Measurements from ENCODE around the gene SLC37A3.
A peak's percentile ranks its signal among the peaks of the same experiment; 100 is the strongest.

SLC37A3 gene

DNA sequence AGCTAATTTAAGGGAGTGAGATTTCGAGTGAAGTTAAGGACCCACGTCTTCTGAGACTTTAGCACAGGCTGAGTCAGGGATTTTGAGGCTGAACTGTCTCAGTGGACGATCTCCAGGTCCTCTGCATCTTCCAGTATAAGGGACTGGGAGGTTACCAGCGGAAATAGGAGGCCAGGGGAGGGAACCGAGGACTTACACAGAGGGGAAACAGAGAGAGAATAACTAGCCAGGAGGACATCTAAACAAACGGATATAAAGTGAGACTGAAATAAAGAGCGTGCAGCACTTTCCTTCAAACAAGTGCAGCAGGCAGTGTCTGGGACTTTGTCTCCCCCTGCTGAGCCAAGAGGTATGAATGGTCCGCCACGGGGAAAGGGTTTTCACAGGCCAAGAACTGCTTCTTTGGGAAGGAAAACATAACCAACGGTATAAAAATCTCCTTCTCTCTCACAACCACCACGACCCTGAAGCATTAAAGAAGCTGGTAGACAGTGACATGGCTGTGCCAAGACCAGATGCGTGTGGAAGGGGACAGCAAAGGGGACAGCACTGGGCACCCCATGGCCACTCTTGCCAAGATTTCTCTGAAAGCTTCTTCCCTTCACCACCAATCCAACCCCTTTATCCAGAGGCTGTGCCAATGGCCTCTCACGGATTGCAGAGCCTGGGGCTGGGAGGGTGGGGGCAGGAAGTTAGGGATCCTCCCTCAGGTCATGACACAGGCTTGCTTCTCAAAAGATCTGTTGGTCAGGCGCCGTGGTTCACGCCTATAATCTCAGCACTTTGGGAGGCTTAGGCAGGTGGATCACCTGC, 72.0 kb downstream of the SLC37A3 start:
- ATAC-seq, result peak; percentile 86

DNA sequence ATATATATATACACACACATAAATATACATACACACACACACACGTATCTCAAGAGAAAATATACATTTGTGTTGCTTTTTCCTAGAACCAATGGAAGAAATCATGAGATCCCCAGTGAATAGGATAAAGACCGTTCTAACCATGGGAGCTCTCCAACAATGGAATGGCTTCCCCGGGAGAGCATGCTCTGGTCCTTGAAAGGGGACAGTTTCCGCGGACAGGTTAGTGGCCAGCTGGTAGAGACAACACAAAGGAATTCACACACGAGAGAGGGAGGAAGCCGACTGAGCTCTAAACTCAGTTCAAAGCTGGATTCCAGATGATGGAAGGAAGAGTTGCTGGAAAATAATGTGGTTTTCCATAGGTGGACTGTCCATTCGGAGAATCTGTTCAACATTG, 72.7 kb downstream of the SLC37A3 start:
- TF ChIP-seq, protein P1, sequence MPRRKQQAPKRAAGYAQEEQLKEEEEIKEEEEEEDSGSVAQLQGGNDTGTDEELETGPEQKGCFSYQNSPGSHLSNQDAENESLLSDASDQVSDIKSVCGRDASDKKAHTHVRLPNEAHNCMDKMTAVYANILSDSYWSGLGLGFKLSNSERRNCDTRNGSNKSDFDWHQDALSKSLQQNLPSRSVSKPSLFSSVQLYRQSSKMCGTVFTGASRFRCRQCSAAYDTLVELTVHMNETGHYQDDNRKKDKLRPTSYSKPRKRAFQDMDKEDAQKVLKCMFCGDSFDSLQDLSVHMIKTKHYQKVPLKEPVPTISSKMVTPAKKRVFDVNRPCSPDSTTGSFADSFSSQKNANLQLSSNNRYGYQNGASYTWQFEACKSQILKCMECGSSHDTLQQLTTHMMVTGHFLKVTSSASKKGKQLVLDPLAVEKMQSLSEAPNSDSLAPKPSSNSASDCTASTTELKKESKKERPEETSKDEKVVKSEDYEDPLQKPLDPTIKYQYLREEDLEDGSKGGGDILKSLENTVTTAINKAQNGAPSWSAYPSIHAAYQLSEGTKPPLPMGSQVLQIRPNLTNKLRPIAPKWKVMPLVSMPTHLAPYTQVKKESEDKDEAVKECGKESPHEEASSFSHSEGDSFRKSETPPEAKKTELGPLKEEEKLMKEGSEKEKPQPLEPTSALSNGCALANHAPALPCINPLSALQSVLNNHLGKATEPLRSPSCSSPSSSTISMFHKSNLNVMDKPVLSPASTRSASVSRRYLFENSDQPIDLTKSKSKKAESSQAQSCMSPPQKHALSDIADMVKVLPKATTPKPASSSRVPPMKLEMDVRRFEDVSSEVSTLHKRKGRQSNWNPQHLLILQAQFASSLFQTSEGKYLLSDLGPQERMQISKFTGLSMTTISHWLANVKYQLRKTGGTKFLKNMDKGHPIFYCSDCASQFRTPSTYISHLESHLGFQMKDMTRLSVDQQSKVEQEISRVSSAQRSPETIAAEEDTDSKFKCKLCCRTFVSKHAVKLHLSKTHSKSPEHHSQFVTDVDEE (CRISPR knock-in tag; IDR thresholded peaks at IDR 0.05), result no peak
- TF ChIP-seq, protein P2, sequence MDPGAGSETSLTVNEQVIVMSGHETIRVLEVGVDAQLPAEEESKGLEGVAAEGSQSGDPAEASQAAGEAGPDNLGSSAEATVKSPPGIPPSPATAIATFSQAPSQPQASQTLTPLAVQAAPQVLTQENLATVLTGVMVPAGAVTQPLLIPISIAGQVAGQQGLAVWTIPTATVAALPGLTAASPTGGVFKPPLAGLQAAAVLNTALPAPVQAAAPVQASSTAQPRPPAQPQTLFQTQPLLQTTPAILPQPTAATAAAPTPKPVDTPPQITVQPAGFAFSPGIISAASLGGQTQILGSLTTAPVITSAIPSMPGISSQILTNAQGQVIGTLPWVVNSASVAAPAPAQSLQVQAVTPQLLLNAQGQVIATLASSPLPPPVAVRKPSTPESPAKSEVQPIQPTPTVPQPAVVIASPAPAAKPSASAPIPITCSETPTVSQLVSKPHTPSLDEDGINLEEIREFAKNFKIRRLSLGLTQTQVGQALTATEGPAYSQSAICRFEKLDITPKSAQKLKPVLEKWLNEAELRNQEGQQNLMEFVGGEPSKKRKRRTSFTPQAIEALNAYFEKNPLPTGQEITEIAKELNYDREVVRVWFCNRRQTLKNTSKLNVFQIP (CRISPR knock-in tag; IDR thresholded peaks at IDR 0.05; ENCODE audit: borderline replicate concordance, low read depth), result no peak
- no peak for TF ChIP-seq ZNF70 (CRISPR knock-in tag; IDR thresholded peaks at IDR 0.05)
- TF ChIP-seq TOX (CRISPR knock-in tag; IDR thresholded peaks at IDR 0.05; ENCODE audit: borderline replicate concordance), result no peak
- TF ChIP-seq TCF4 (CRISPR knock-in tag; IDR thresholded peaks at IDR 0.05; ENCODE audit: borderline replicate concordance), result no peak
- TF ChIP-seq ZFP30 (CRISPR knock-in tag; IDR thresholded peaks at IDR 0.05), result no peak
- TF ChIP-seq ISL1 (CRISPR knock-in tag; IDR thresholded peaks at IDR 0.05), result no peak
- no peak for TF ChIP-seq BACH2 (CRISPR knock-in tag; IDR thresholded peaks at IDR 0.05; ENCODE audit: borderline replicate concordance)
- TF ChIP-seq ZNF8 (CRISPR knock-in tag; IDR thresholded peaks at IDR 0.05), result no peak
- no peak for TF ChIP-seq PPARA (CRISPR knock-in tag; IDR thresholded peaks at IDR 0.05; ENCODE audit: borderline replicate concordance)
- TF ChIP-seq, protein P3, sequence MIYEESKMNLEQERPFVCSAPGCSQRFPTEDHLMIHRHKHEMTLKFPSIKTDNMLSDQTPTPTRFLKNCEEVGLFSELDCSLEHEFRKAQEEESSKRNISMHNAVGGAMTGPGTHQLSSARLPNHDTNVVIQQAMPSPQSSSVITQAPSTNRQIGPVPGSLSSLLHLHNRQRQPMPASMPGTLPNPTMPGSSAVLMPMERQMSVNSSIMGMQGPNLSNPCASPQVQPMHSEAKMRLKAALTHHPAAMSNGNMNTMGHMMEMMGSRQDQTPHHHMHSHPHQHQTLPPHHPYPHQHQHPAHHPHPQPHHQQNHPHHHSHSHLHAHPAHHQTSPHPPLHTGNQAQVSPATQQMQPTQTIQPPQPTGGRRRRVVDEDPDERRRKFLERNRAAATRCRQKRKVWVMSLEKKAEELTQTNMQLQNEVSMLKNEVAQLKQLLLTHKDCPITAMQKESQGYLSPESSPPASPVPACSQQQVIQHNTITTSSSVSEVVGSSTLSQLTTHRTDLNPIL (CRISPR knock-in tag; IDR thresholded peaks at IDR 0.05; ENCODE audit: low read depth), result no peak
- TF ChIP-seq, protein P4, sequence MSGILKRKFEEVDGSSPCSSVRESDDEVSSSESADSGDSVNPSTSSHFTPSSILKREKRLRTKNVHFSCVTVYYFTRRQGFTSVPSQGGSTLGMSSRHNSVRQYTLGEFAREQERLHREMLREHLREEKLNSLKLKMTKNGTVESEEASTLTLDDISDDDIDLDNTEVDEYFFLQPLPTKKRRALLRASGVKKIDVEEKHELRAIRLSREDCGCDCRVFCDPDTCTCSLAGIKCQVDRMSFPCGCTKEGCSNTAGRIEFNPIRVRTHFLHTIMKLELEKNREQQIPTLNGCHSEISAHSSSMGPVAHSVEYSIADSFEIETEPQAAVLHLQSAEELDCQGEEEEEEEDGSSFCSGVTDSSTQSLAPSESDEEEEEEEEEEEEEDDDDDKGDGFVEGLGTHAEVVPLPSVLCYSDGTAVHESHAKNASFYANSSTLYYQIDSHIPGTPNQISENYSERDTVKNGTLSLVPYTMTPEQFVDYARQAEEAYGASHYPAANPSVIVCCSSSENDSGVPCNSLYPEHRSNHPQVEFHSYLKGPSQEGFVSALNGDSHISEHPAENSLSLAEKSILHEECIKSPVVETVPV (CRISPR knock-in tag; IDR thresholded peaks at IDR 0.05), result no peak
- TF ChIP-seq CSDC2 (CRISPR knock-in tag; IDR thresholded peaks at IDR 0.05), result no peak
- no peak for TF ChIP-seq SNAI2 (CRISPR knock-in tag; IDR thresholded peaks at IDR 0.05)
- TF ChIP-seq GLIS3 (CRISPR knock-in tag; IDR thresholded peaks at IDR 0.05), result no peak
- TF ChIP-seq ZNF565 (CRISPR knock-in tag; conservative IDR thresholded peaks at IDR 0.05; ENCODE audit: low read depth), result no peak
- ATAC-seq, result no peak

More for the DNA sequence above, 72.0 kb downstream of the SLC37A3 start:
- TF ChIP-seq TOX (CRISPR knock-in tag; IDR thresholded peaks at IDR 0.05; ENCODE audit: borderline replicate concordance) (no peak), ZC3H10 (CRISPR knock-in tag; IDR thresholded peaks at IDR 0.05) (no peak), ARNTL (CRISPR knock-in tag; IDR thresholded peaks at IDR 0.05; ENCODE audit: borderline replicate concordance, low read depth) (no peak), GLIS3 (CRISPR knock-in tag; IDR thresholded peaks at IDR 0.05) (no peak), ISL1 (CRISPR knock-in tag; IDR thresholded peaks at IDR 0.05) (no peak), ZFP30 (CRISPR knock-in tag; IDR thresholded peaks at IDR 0.05) (no peak)
- TF ChIP-seq, protein P5, sequence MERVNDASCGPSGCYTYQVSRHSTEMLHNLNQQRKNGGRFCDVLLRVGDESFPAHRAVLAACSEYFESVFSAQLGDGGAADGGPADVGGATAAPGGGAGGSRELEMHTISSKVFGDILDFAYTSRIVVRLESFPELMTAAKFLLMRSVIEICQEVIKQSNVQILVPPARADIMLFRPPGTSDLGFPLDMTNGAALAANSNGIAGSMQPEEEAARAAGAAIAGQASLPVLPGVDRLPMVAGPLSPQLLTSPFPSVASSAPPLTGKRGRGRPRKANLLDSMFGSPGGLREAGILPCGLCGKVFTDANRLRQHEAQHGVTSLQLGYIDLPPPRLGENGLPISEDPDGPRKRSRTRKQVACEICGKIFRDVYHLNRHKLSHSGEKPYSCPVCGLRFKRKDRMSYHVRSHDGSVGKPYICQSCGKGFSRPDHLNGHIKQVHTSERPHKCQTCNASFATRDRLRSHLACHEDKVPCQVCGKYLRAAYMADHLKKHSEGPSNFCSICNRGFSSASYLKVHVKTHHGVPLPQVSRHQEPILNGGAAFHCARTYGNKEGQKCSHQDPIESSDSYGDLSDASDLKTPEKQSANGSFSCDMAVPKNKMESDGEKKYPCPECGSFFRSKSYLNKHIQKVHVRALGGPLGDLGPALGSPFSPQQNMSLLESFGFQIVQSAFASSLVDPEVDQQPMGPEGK (CRISPR knock-in tag; IDR thresholded peaks at IDR 0.05; ENCODE audit: borderline replicate concordance), result no peak
- TF ChIP-seq, protein P4 (CRISPR knock-in tag; IDR thresholded peaks at IDR 0.05), result no peak

Measured in SK-N-SH treated with all-trans-retinoic acid at 6 μM for 48 hours (cell line).